ENCODE results near the gene ULK1. TPM values are rescaled to one million over a fixed set of nuclear protein-coding genes. Genes with fewer than 3 reads are reported as not detected.
A peak's percentile ranks its signal among the peaks of the same experiment; 100 is the strongest.

ULK1 gene
- total RNA-seq, 1 experiment from 2014 or later: 67.8 TPM

DNA sequence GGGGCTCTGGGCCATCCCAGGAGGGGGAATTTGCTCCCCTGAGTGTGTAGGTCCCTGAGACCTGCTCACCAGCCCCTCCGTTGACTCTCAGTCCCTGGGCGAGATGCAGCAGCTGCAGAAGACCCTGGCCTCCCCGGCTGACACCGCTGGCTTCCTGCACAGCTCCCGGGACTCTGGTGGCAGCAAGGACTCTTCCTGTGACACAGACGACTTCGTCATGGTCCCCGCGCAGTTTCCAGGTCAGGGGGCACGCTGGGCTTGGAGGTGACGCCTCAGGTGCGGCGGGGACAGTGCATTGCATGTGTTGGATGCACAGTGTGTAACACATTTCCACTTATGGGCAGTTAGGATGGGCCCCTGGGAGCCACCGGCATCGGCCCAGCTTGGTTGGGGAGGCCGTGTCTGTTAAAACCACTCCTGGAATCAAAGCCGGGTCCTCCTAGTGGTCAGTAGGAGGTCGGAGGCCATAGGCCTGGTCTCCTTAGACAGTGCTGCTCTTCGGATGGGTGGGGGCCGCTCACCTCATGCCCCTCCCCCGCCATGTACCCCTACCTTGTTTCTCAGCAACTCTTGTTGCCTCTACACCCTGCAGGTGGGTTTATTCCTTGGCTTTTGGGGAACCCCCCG is 17.5 kb downstream of the ULK1 start (continued):
- TF ChIP-seq AFF4 (CRISPR knock-in tag; IDR thresholded peaks at IDR 0.05; ENCODE audit: borderline replicate concordance) (no peak), E2F1 (CRISPR knock-in tag; IDR thresholded peaks at IDR 0.05) (no peak), ZNF532 (CRISPR knock-in tag; IDR thresholded peaks at IDR 0.05; ENCODE audit: borderline replicate concordance) (no peak), ATF2 (CRISPR knock-in tag; IDR thresholded peaks at IDR 0.05; ENCODE audit: borderline replicate concordance, low read depth) (no peak), RELA (CRISPR knock-in tag; IDR thresholded peaks at IDR 0.05; ENCODE audit: borderline replicate concordance) (no peak), CREM (CRISPR knock-in tag; IDR thresholded peaks at IDR 0.05) (no peak), ZBTB21 (CRISPR knock-in tag; IDR thresholded peaks at IDR 0.05; ENCODE audit: borderline replicate concordance) (no peak)

DNA sequence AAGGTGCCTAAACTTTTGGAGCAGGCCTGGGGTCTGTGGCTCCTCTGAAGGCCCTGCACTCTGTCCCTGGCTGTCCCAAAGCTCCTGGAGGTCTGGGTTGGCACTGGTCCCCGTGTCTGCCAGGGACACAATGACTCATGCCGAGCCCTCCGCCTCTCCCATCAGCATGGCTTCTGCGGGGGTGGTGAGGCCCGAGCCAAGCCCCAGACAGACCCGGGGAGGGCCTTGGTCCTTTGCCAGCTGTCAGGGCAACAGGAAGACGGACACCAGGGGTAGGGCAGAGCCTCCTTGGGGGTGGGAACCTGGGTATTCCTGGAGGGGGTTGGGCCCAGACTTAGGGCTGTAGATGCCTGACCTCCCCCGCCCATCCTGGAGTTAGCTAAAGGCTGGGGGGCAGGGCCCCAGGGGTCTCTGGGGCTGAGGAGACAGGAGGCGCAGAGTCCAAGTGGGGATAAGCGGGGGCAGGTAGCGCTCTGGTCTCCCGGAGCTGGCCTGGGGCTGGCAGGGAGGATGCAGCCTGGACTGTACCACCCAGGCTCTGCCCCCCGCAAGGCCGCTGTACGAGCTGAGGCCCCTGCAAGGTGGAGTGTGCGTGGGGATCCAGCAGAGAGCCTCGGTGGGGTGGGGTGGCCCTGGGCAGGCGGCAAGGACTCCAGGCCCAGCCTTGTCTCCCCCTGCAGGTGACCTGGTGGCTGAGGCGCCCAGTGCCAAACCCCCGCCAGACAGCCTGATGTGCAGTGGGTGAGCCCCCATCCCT is 18.3 kb downstream of the ULK1 start:
- H3K4me3 Mint-ChIP-seq: no peak overlapping the region
- ATAC-seq: peak; percentile 18
- CTCF ChIA-PET: no interaction called here
- TF ChIP-seq E2F1 (CRISPR knock-in tag; IDR thresholded peaks at IDR 0.05) (no peak), ZNF232 (CRISPR knock-in tag; IDR thresholded peaks at IDR 0.05) (no peak), ESRRA (CRISPR knock-in tag; IDR thresholded peaks at IDR 0.05; ENCODE audit: borderline replicate concordance) (no peak), TEAD4 (CRISPR knock-in tag; IDR thresholded peaks at IDR 0.05) (no peak), STAT6 (CRISPR knock-in tag; conservative IDR thresholded peaks at IDR 0.05; ENCODE audit: low read depth) (no peak), CTCF (IDR thresholded peaks at IDR 0.05) (no peak), IRF2 (CRISPR knock-in tag; IDR thresholded peaks at IDR 0.05; ENCODE audit: borderline replicate concordance, low read depth) (no peak), TCF7 (CRISPR knock-in tag; IDR thresholded peaks at IDR 0.05; ENCODE audit: low read depth) (no peak), FOXP1 (CRISPR knock-in tag; IDR thresholded peaks at IDR 0.05; ENCODE audit: borderline replicate concordance) (no peak)

More for the DNA sequence above, 18.3 kb downstream of the ULK1 start:
- H3K27me3 Mint-ChIP-seq (ENCODE audit: low read depth): no peaks in the 10 kb centered on the region
- DNase-seq (ENCODE audit: low spot score): no peak
- H3K36me3 Mint-ChIP-seq: peaks cover 14% of the 10 kb centered on the region
- POLR2A ChIA-PET: interaction anchor here (0.6 kb wide), 1 partner anchor 26 kb away, joined by 3 read pairs; no protein-coding TSS in a partner anchor
- H3K27ac Mint-ChIP-seq: no peak overlapping the region; the same call in 1 of the 2 replicates
- H3K4me1 Mint-ChIP-seq: no peaks in the 10 kb centered on the region
- H3K9me3 Mint-ChIP-seq: no peaks in the 10 kb centered on the region
